ENCODE results near the gene IGSF21. TPM values are rescaled to one million over a fixed set of nuclear protein-coding genes. Genes with fewer than 3 reads are reported as not detected.

The IGSF21 gene
- polyA plus RNA-seq, 1 donor (not counting 4 experiments of a cell fraction or from before 2014, with no cell fraction given): not detected

DNA sequence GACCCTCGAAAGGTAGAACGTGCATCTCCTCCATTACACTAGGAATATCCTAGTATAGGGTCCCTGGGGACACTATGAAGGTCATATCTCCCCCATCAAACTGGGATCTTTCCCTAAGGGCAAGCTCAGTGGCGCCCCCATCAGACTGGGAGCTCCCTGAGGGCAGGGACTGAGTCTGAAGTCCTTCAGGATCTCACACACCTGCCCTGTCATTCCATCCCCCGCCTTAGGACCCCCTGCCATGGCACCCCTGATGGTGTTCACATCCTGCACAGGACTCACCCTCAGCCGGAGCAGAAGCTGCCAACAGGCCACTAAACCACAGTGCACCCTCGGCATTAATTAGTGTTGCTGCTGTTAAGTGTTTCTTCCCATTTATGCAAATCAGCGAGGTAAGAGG is 50.4 kb downstream of the IGSF21 start:
- no peaks in the 10 kb centered on the region for H3K36me3 ChIP-seq (ENCODE audit: control insufficient read depth in 2 of 2, extremely low read depth in 1 of 2, insufficient read depth in 2 of 2, low read length in 2 of 2)
- no peaks in the 10 kb centered on the region for H3K27me3 ChIP-seq (ENCODE audit: control insufficient read depth, extremely low read depth, insufficient read depth, low read length)
- no peak for TF ChIP-seq EZH2 (IDR thresholded peaks at IDR 0.05; ENCODE audit: low read length)
- TF ChIP-seq, protein P1, sequence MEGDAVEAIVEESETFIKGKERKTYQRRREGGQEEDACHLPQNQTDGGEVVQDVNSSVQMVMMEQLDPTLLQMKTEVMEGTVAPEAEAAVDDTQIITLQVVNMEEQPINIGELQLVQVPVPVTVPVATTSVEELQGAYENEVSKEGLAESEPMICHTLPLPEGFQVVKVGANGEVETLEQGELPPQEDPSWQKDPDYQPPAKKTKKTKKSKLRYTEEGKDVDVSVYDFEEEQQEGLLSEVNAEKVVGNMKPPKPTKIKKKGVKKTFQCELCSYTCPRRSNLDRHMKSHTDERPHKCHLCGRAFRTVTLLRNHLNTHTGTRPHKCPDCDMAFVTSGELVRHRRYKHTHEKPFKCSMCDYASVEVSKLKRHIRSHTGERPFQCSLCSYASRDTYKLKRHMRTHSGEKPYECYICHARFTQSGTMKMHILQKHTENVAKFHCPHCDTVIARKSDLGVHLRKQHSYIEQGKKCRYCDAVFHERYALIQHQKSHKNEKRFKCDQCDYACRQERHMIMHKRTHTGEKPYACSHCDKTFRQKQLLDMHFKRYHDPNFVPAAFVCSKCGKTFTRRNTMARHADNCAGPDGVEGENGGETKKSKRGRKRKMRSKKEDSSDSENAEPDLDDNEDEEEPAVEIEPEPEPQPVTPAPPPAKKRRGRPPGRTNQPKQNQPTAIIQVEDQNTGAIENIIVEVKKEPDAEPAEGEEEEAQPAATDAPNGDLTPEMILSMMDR (optimal IDR thresholded peaks at IDR 0.05 in 1 of 3, IDR thresholded peaks at IDR 0.05 in 1 of 3, conservative IDR thresholded peaks at IDR 0.05 in 1 of 3; ENCODE audit: extremely low read depth in 1 of 3, insufficient read depth in 2 of 3, low read length in 3 of 3): no peak
- H2AFZ ChIP-seq (ENCODE audit: control insufficient read depth, low read length): no peak overlapping the region
- no peaks in the 10 kb centered on the region for H3K9me1 ChIP-seq (ENCODE audit: control insufficient read depth, extremely low read depth, insufficient read depth, low read length)
- no peak overlapping the region for H3K9ac ChIP-seq (ENCODE audit: control insufficient read depth, extremely low read depth, insufficient read depth, low read length)
- no peak overlapping the region for H3K4me2 ChIP-seq (ENCODE audit: control insufficient read depth, extremely low read depth, insufficient read depth, low read depth, low read length)
- DNase-seq (ENCODE audit: low read depth, low spot score) (no peak), FAIRE-seq (no peak)
- H3K27ac ChIP-seq (ENCODE audit: control insufficient read depth, insufficient read depth, low read length): no peak overlapping the region
- no peaks in the 10 kb centered on the region for H4K20me1 ChIP-seq (ENCODE audit: control insufficient read depth, extremely low read depth, insufficient read depth, low read length)
- dilution Hi-C loops (cut with MboI; ENCODE audit: extremely low pct_ligation_motif_present, low sequenced_read_pairs): no loop called here
- H3K4me1 ChIP-seq (ENCODE audit: control insufficient read depth, extremely low read depth, insufficient read depth, low read length): no peaks in the 10 kb centered on the region
- H3K79me2 ChIP-seq (ENCODE audit: control insufficient read depth, insufficient read depth, low read length): no peaks in the 10 kb centered on the region
- H3K4me3 ChIP-seq (ENCODE audit: control insufficient read depth in 2 of 3, extremely low read depth in 1 of 3, insufficient read depth in 2 of 3, low read depth in 1 of 3, low read length in 3 of 3): no peak overlapping the region
- H3K9me3 ChIP-seq (ENCODE audit: control insufficient read depth, low read depth, low read length): no peaks in the 10 kb centered on the region

DNA sequence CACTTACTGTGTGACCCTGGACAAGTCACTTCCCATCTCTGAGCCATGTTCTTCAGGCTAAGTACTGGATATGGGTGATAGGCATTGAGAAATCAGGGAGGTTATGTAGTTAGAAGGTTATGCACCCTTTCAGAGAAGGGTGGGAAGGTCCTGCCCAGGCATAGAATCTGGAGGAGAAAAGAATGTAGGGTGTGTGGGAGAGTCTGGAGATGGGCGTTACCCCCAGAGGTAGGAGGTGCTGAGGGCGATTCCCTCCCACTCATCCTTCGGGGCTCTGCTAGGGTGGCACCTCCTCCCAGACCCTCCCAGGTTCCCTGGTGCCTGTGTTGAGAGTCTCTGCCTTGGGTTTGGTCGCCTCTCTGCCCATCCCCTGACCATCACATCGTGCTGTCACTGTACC is 51.1 kb downstream of the IGSF21 start:
- Histone ChIP-seq H2AFZ (ENCODE audit: control insufficient read depth, low read length) (no peak overlapping the region), H3K27me3 (ENCODE audit: control insufficient read depth, extremely low read depth, insufficient read depth, low read length) (no peaks in the 10 kb centered on the region), H3K79me2 (ENCODE audit: control insufficient read depth, insufficient read depth, low read length) (no peaks in the 10 kb centered on the region), H3K9me1 (ENCODE audit: control insufficient read depth, extremely low read depth, insufficient read depth, low read length) (no peaks in the 10 kb centered on the region), H3K9ac (ENCODE audit: control insufficient read depth, extremely low read depth, insufficient read depth, low read length) (no peak overlapping the region), H4K20me1 (ENCODE audit: control insufficient read depth, extremely low read depth, insufficient read depth, low read length) (no peaks in the 10 kb centered on the region), H3K27ac (ENCODE audit: control insufficient read depth, insufficient read depth, low read length) (no peak overlapping the region), H3K36me3 (ENCODE audit: control insufficient read depth in 2 of 2, extremely low read depth in 1 of 2, insufficient read depth in 2 of 2, low read length in 2 of 2) (no peaks in the 10 kb centered on the region), H3K4me2 (ENCODE audit: control insufficient read depth, extremely low read depth, insufficient read depth, low read depth, low read length) (no peak overlapping the region), H3K4me1 (ENCODE audit: control insufficient read depth, extremely low read depth, insufficient read depth, low read length) (no peaks in the 10 kb centered on the region), H3K9me3 (ENCODE audit: control insufficient read depth, low read depth, low read length) (no peaks in the 10 kb centered on the region), H3K4me3 (ENCODE audit: control insufficient read depth in 2 of 3, extremely low read depth in 1 of 3, insufficient read depth in 2 of 3, low read depth in 1 of 3, low read length in 3 of 3) (no peak overlapping the region)
- FAIRE-seq: no peak
- dilution Hi-C loops (cut with MboI; ENCODE audit: extremely low pct_ligation_motif_present, low sequenced_read_pairs): no loop called here
- DNase-seq (ENCODE audit: low read depth, low spot score): no peak
- TF ChIP-seq, protein P1 (optimal IDR thresholded peaks at IDR 0.05 in 1 of 3, IDR thresholded peaks at IDR 0.05 in 1 of 3, conservative IDR thresholded peaks at IDR 0.05 in 1 of 3; ENCODE audit: extremely low read depth in 1 of 3, insufficient read depth in 2 of 3, low read length in 3 of 3): no peak
- no peak for TF ChIP-seq EZH2 (IDR thresholded peaks at IDR 0.05; ENCODE audit: low read length)

Measured in keratinocyte (primary cell).